C4-2B (cell line): ENCODE results near the gene TRPC4AP.

Experiments used
- ZFX ChIP-seq: fragments of 450-650 bp; IDR thresholded peaks from 2 replicates; pipeline ENCODE4 v1.6.1; 2017
- TF ChIP-seq, protein P1 (sequence below): fragments of 450-650 bp; conservative IDR thresholded peaks from 2 replicates; pipeline ENCODE4 v1.5.1; 2017; ENCODE audit warnings: mild to moderate bottlenecking

DNA sequence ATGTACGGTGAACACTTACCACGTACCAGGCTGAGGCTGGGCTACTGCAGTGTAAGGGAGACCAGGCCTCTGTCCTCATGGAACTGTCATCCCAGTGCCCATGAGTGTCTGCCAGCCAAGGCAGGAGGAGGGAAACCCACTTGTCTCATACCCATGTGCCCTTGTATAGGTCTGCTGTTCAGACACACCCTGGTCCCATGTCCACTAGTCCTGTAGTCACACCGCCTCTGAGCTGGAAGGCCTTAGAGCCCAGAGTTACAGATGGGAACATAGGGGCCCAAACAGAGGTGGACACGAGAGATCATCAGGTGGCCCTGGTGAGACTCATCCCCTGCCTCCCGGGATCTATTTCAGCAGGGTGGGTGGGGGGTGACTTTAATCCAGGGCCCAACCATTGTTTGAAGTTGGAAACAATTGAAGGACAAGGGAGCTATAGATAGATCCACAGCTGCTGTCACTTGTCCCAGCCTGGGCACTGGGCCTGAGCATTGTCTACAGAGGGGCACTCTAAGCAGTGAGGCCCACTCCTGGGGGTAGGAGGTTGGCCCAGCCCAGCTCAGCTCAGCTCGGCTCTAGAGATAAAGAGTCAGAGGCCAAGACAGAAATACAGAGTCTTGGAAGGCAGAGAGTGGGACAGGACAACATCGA lies 122.3 kb downstream of the TRPC4AP start:
- TF ChIP-seq, protein P1, sequence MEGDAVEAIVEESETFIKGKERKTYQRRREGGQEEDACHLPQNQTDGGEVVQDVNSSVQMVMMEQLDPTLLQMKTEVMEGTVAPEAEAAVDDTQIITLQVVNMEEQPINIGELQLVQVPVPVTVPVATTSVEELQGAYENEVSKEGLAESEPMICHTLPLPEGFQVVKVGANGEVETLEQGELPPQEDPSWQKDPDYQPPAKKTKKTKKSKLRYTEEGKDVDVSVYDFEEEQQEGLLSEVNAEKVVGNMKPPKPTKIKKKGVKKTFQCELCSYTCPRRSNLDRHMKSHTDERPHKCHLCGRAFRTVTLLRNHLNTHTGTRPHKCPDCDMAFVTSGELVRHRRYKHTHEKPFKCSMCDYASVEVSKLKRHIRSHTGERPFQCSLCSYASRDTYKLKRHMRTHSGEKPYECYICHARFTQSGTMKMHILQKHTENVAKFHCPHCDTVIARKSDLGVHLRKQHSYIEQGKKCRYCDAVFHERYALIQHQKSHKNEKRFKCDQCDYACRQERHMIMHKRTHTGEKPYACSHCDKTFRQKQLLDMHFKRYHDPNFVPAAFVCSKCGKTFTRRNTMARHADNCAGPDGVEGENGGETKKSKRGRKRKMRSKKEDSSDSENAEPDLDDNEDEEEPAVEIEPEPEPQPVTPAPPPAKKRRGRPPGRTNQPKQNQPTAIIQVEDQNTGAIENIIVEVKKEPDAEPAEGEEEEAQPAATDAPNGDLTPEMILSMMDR: no peak
- no peak for TF ChIP-seq ZFX
